HepG2 (cell line): ENCODE measurements around the gene POLA1. TPM values are rescaled to one million over a fixed set of nuclear protein-coding genes. Genes with fewer than 3 reads are reported as not detected.

Experiments
- ATAC-seq: fragments of 200-7000 bp; cut with Tn5 transposase; 3 replicates; pipeline ENCODE4 v1.9.1; 2020; ENCODE audit warnings: mild to moderate bottlenecking, moderate library complexity
- BruUV-seq: library from RNA; stranded (reverse); fragments of 400-500 nt; replicated peaks from 2 replicates; lab custom pipeline; 2021; lab: Mats Ljungman, UMichigan
- CTCF ChIA-PET: fragments of 300-600 bp; formaldehyde crosslinking; extraction: SDS; loops from one replicate; lab custom pipeline; 2021; ENCODE audit warnings: low total read pairs, inconsistent platforms, low intra/inter-chr PET ratio; lab: Yijun Ruan, JAX
- POLR2A ChIA-PET: fragments of 350-600 bp; sonication (Branson Sonifier 250); formaldehyde crosslinking; loops from one replicate; lab custom pipeline; 2020; ENCODE audit warnings: antibody characterized with exemption, inconsistent platforms; lab: Yijun Ruan, JAX
- DNase-seq: peaks from one replicate; pipeline ENCODE4 v3.0.0-alpha.2; 2015; ENCODE audit warnings: low spot score
- FAIRE-seq: peaks from 3 replicates; lab custom pipeline; 2011; peaks lifted over from hg19 to GRCh38; lab: Jason Lieb, UNC
- H2AFZ ChIP-seq: one replicate; pipeline ENCODE4 v1.6.1; 2011; ENCODE audit warnings: low read length, inconsistent platforms
- H3K27ac ChIP-seq: fragments of 300-600 bp; 3 replicates; pipeline ENCODE4 v1.8.0; 2011; ENCODE audit warnings: mixed run types, mild to moderate bottlenecking, mixed read lengths, low read length, inconsistent platforms; ENCODE audit not compliant: insufficient read depth; ENCODE audit errors: extremely low read length
- H3K27me3 ChIP-seq, 2 experiments: fragments of 200-600 bp in 1 of 2; 2 replicates in 1 of 2; 3 replicates in 1 of 2; pipeline versions ENCODE4 v1.6.0 to v1.8.0; 2011; ENCODE audit warnings: low read length in 2 of 2, mild to moderate bottlenecking in 2 of 2, moderate library complexity in 2 of 2, inconsistent platforms in 1 of 2; ENCODE audit not compliant: insufficient read depth in 2 of 2, control insufficient read depth in 1 of 2
- H3K36me3 ChIP-seq, 2 experiments: fragments of 200-600 bp in 1 of 2; replicated peaks in 1 of 2; 2 replicates in 1 of 2; 3 replicates in 1 of 2; pipeline versions ENCODE4 v1.5.1 to v1.8.0; 2011; ENCODE audit warnings: low read length in 2 of 2, inconsistent platforms in 1 of 2; ENCODE audit not compliant: insufficient read depth in 2 of 2, control insufficient read depth in 1 of 2
- H3K4me1 ChIP-seq: 2 replicates; pipeline ENCODE4 v1.5.1; 2012; ENCODE audit warnings: low read length, inconsistent platforms; ENCODE audit not compliant: insufficient read depth
- H3K4me2 ChIP-seq: 2 replicates; pipeline ENCODE4 v1.6.0; 2011; ENCODE audit warnings: low read depth, low read length, inconsistent platforms
- H3K4me3 ChIP-seq, 3 experiments: fragments of 200-600 bp in 1 of 3; sonication (generic), shearing (Covaris generic) in 1 of 3; replicated peaks in 1 of 3; 2 replicates each; pipeline ENCODE4 v1.5.1; 2011 to 2016; ENCODE audit warnings: low read length in 3 of 3, inconsistent platforms in 2 of 3, low read depth in 2 of 3, mild to moderate bottlenecking in 2 of 3, control low read depth in 1 of 3, mixed read lengths in 1 of 3; ENCODE audit not compliant: insufficient read depth in 1 of 3
- H3K79me2 ChIP-seq: one replicate; pipeline ENCODE4 v1.6.1; 2011; ENCODE audit warnings: low read length, inconsistent platforms; ENCODE audit not compliant: insufficient read depth
- H3K9ac ChIP-seq: 2 replicates; pipeline ENCODE4 v1.6.0; 2011; ENCODE audit warnings: mild to moderate bottlenecking, low read depth, low read length, inconsistent platforms; ENCODE audit not compliant: insufficient read depth
- H3K9me3 ChIP-seq: 2 replicates; pipeline ENCODE4 v1.5.1; 2012; ENCODE audit warnings: mild to moderate bottlenecking, low read length
- H4K20me1 ChIP-seq: 2 replicates; pipeline ENCODE4 v1.6.0; 2011; ENCODE audit warnings: inconsistent platforms, mild to moderate bottlenecking, low read length, moderate library complexity; ENCODE audit not compliant: insufficient read depth
- ARHGAP35 ChIP-seq: sonication (generic); formaldehyde crosslinking; IDR thresholded peaks from 2 replicates; pipeline ENCODE4 v1.9.0; 2022; ENCODE audit warnings: mild to moderate bottlenecking, inconsistent platforms, moderate library complexity, missing genetic modification reagents, borderline replicate concordance
- ISX ChIP-seq: sonication (generic); formaldehyde crosslinking; conservative IDR thresholded peaks from 2 replicates; pipeline ENCODE4 v1.5.0; 2020; ENCODE audit warnings: missing genetic modification reagents
- KAT2B ChIP-seq: fragments of 150-350 bp; IDR thresholded peaks from 2 replicates; pipeline ENCODE4 v1.6.1; 2014; ENCODE audit warnings: low read depth, low read length, borderline replicate concordance
- SETDB1 ChIP-seq: sonication (generic); formaldehyde crosslinking; IDR thresholded peaks from 2 replicates; pipeline ENCODE4 v1.5.1; 2020; ENCODE audit warnings: missing genetic modification reagents, mild to moderate bottlenecking, borderline replicate concordance
- SOX13 ChIP-seq, 3 experiments: fragments of 450-650 bp in 1 of 3; sonication (generic) in 1 of 3; formaldehyde crosslinking in 1 of 3; IDR thresholded peaks in 2 of 3; conservative IDR thresholded peaks in 1 of 3; 2 replicates each; pipeline versions ENCODE4 v1.5.0 to v1.6.1; 2016 to 2020; ENCODE audit warnings: antibody characterized with exemption in 1 of 3, mild to moderate bottlenecking in 1 of 3, missing compliant biosample characterization in 1 of 3, missing genetic modification reagents in 1 of 3, moderate library complexity in 1 of 3
- STAG1 ChIP-seq: sonication (generic); formaldehyde crosslinking; IDR thresholded peaks from 2 replicates; pipeline ENCODE4 v1.4.0; 2020; ENCODE audit warnings: missing genetic modification reagents
- ZNF260 ChIP-seq: sonication (generic); formaldehyde crosslinking; IDR thresholded peaks from 2 replicates; pipeline ENCODE4 v1.4.0; 2020; ENCODE audit warnings: missing genetic modification reagents, low read depth, mild to moderate bottlenecking, borderline replicate concordance
- ZNF276 ChIP-seq: sonication (generic); formaldehyde crosslinking; IDR thresholded peaks from 2 replicates; pipeline ENCODE4 v1.4.0; 2020; ENCODE audit warnings: mild to moderate bottlenecking, low read depth, missing genetic modification reagents
- ZNF331 ChIP-seq: sonication (generic); formaldehyde crosslinking; IDR thresholded peaks from 2 replicates; pipeline ENCODE4 v1.4.0; 2020; ENCODE audit warnings: missing genetic modification reagents
- WGBS: methylation state at CpG from one replicate; pipeline ENCODE4 v1.1.6; 2017; ENCODE audit warnings: low lambda C conversion rate; 5-methylcytosine and 5-hydroxymethylcytosine counted together
- in situ Hi-C: cut with HindIII; loops from 2 replicates; pipeline ENCODE4 v1.10.0; 2017; ENCODE audit warnings: low pct_unique_long_range_greater_than_20kb; ENCODE audit not compliant: extremely low pct_ligation_motif_present
- intact Hi-C: fragments of 100-400 bp; cut with micrococcal nuclease; formaldehyde crosslinking; loops from one replicate; pipeline ENCODE4 v1.10.0; 2022; ENCODE audit not compliant: unreplicated experiment
- polyA plus RNA-seq, 8 experiments: library from polyadenylated mRNA; depleted of rRNA in 3 of 8; stranded (reverse) in 7 of 8; unstranded in 1 of 8; fragments of >200 nt; fragmentation: Illumina TruSeq in 4 of 8; extraction: Trizol in 4 of 8; gene quantifications; 2 replicates each; pipeline versions ENCODE4 v1.2.1 to v1.2.3, GENCODE V29; 2011 to 2016; ENCODE audit warnings: low read depth in 4 of 8, missing spikeins in 1 of 8, mixed read lengths in 1 of 8; ENCODE audit not compliant: insufficient read depth in 1 of 8
- total RNA-seq, 5 experiments: library from RNA; depleted of rRNA; stranded (reverse); fragments of >200 nt; fragmentation: Illumina TruSeq; extraction: Trizol; gene quantifications; 2 replicates each; pipeline ENCODE4 v1.2.3, GENCODE V29; 2016; ENCODE audit warnings: low read depth in 1 of 5
- TF ChIP-seq, protein P1 (sequence below): sonication (generic); formaldehyde crosslinking; IDR thresholded peaks from 2 replicates; pipeline ENCODE4 v1.4.0; 2020; ENCODE audit warnings: mild to moderate bottlenecking, missing genetic modification reagents

Gene POLA1
- total and polyA plus RNA-seq, 2 of the 13 experiments (the other 11 are each of a cell fraction or from before 2014, with no cell fraction given) = 3.3 to 26.5 TPM

GRCh38 chrX:24673424-24673823 is 20.3 kb upstream of the POLA1 start:
- H3K4me2 ChIP-seq = peak overlapping the region; percentile 77
- intact Hi-C loops (loop anchor here (2.0 kb wide), 1 partner anchor 19 kb away; the partner anchor contains the start of gene POLA1), in situ Hi-C loops (no loop called here)
- no peak for TF ChIP-seq ARHGAP35 (CRISPR knock-in tag)
- no peak for TF ChIP-seq ZNF331
- TF ChIP-seq STAG1 (CRISPR knock-in tag) = no peak
- TF ChIP-seq KAT2B = no peak
- no peak for TF ChIP-seq ISX
- no peak for TF ChIP-seq ZNF276 (CRISPR knock-in tag)
- TF ChIP-seq, protein P1, sequence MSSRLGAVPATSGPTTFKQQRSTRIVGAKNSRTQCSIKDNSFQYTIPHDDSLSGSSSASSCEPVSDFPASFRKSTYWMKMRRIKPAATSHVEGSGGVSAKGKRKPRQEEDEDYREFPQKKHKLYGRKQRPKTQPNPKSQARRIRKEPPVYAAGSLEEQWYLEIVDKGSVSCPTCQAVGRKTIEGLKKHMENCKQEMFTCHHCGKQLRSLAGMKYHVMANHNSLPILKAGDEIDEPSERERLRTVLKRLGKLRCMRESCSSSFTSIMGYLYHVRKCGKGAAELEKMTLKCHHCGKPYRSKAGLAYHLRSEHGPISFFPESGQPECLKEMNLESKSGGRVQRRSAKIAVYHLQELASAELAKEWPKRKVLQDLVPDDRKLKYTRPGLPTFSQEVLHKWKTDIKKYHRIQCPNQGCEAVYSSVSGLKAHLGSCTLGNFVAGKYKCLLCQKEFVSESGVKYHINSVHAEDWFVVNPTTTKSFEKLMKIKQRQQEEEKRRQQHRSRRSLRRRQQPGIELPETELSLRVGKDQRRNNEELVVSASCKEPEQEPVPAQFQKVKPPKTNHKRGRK = no peak
- TF ChIP-seq SOX13 (IDR thresholded peaks at IDR 0.05) = no peak
- TF ChIP-seq SOX13 (CRISPR knock-in tag; conservative IDR thresholded peaks at IDR 0.05 in 1 of 2, IDR thresholded peaks at IDR 0.05 in 1 of 2) = no peak
- TF ChIP-seq ZNF260 (CRISPR knock-in tag) = no peak
- TF ChIP-seq SETDB1 = no peak
- no peaks in the 10 kb centered on the region for H3K9me3 ChIP-seq
- ATAC-seq (peak; percentile 37), DNase-seq (no peak), FAIRE-seq (peak; percentile 18)
- H3K4me3 ChIP-seq = no peak overlapping the region
- H3K27ac ChIP-seq = peak overlapping the region; percentile 79
- no TSS peak for BruUV-seq
- H3K9ac ChIP-seq = no peak overlapping the region
- peaks cover 51% of the 10 kb centered on the region for H3K4me1 ChIP-seq
- no peak overlapping the region for H2AFZ ChIP-seq
- no peaks in the 10 kb centered on the region for H4K20me1 ChIP-seq
- H3K79me2 ChIP-seq = peaks cover 6% of the 10 kb centered on the region
- no peaks in the 10 kb centered on the region for H3K27me3 ChIP-seq
- H3K36me3 ChIP-seq = no peaks in the 10 kb centered on the region
- WGBS = 20% methylated on average over 2 of the region's 2 CpGs
- ChIA-PET CTCF (no interaction called here), POLR2A (interaction anchor here (0.8 to 1.5 kb wide), 2 partner anchors 11 to 20 kb away, joined by 3 to 6 read pairs; partner anchors contain the start of gene POLA1)
